Breast epithelium (tissue), 3 donors: ENCODE data around the gene PRCC.

ENCODE experiments used
- CTCF ChIP-seq, 3 donors: fragments of 450-650 bp; IDR thresholded peaks; one replicate each; pipeline ENCODE4 v1.5.1; 2016 to 2017; ENCODE audit warnings: antibody characterized with exemption in 3 of 3, mild to moderate bottlenecking in 3 of 3, moderate library complexity in 3 of 3
- POLR2A ChIP-seq: fragments of 450-650 bp; IDR thresholded peaks from one replicate; pipeline ENCODE4 v1.6.1; 2016; ENCODE audit warnings: antibody characterized with exemption, mild to moderate bottlenecking, moderate library complexity
- POLR2AphosphoS5 ChIP-seq, 3 donors: sonication (generic); formaldehyde crosslinking; IDR thresholded peaks; one replicate each; pipeline ENCODE4 v1.6.1; 2017; ENCODE audit warnings: antibody characterized with exemption in 3 of 3

GRCh38 chr1:156822680-156823079 is 55.3 kb downstream of the PRCC start:
- TF ChIP-seq CTCF (IDR thresholded peaks at IDR 0.05) (no peak), POLR2AphosphoS5 (IDR thresholded peaks at IDR 0.05) (no peak), POLR2A (no peak)
